A673 (cell line): ENCODE measurements around the gene NLRP5. TPM values are rescaled to one million over a fixed set of nuclear protein-coding genes. Genes with fewer than 3 reads are reported as not detected.
A peak's percentile ranks its signal among the peaks of the same experiment; 100 is the strongest.

Experiments used
- BruUV-seq: library from RNA; stranded (reverse); fragments of 400-500 nt; replicated peaks from 2 replicates; lab custom pipeline; 2021; lab: Mats Ljungman, UMichigan
- CTCF ChIA-PET: fragments of 300-600 bp; sonication (Branson Sonifier 250); formaldehyde crosslinking; loops from one replicate; lab custom pipeline; 2022; ENCODE audit warnings: antibody characterized with exemption; lab: Charles Lee
- POLR2A ChIA-PET: fragments of 300-600 bp; sonication (Branson Sonifier 250); formaldehyde crosslinking; loops from one replicate; lab custom pipeline; 2022; ENCODE audit warnings: antibody characterized with exemption; ENCODE audit not compliant: low non-redundant PET; lab: Charles Lee
- DNase-seq: peaks from one replicate; pipeline ENCODE4 v3.0.0-alpha.2; 2015; ENCODE audit warnings: low spot score
- H3K27ac ChIP-seq: fragments of 200-600 bp; sonication (generic); 2 replicates; pipeline ENCODE4 v1.5.1; 2016; ENCODE audit warnings: mixed run types, low read depth, mild to moderate bottlenecking, mixed read lengths, antibody characterized with exemption, low read length; ENCODE audit not compliant: poor library complexity, severe bottlenecking
- H3K27me3 ChIP-seq: fragments of 200-600 bp; sonication (generic); replicated peaks from 2 replicates; pipeline ENCODE4 v1.6.1; 2017; ENCODE audit warnings: mixed run types, low read depth, mild to moderate bottlenecking, mixed read lengths, antibody characterized with exemption, low read length; ENCODE audit not compliant: insufficient read depth, poor library complexity
- H3K36me3 ChIP-seq: fragments of 200-600 bp; sonication (generic); 2 replicates; pipeline ENCODE4 v1.6.1; 2016; ENCODE audit warnings: mixed run types, mild to moderate bottlenecking, mixed read lengths, antibody characterized with exemption, low read length; ENCODE audit not compliant: insufficient read depth, poor library complexity, severe bottlenecking
- H3K4me1 ChIP-seq: fragments of 200-600 bp; sonication (generic); 2 replicates; pipeline ENCODE4 v1.6.1; 2017; ENCODE audit warnings: mixed run types, mild to moderate bottlenecking, mixed read lengths, antibody characterized with exemption, low read length; ENCODE audit not compliant: insufficient read depth, poor library complexity, severe bottlenecking
- H3K4me3 ChIP-seq: fragments of 200-600 bp; sonication (generic); 2 replicates; pipeline ENCODE4 v1.5.1; 2016; ENCODE audit warnings: low read depth, mixed run types, mild to moderate bottlenecking, mixed read lengths, low read length; ENCODE audit not compliant: poor library complexity, severe bottlenecking
- H3K9me3 ChIP-seq: fragments of 200-600 bp; sonication (generic); 2 replicates; pipeline ENCODE4 v1.6.1; 2016; ENCODE audit warnings: mixed run types, low read depth, mild to moderate bottlenecking, mixed read lengths, antibody characterized with exemption, low read length; ENCODE audit not compliant: poor library complexity, severe bottlenecking
- EZH2 ChIP-seq: fragments of 200-600 bp; sonication (generic); IDR thresholded peaks from 2 replicates; pipeline ENCODE4 v1.6.1; 2017; ENCODE audit warnings: borderline replicate concordance, low read depth, mild to moderate bottlenecking, mixed read lengths, antibody characterized with exemption, low read length; ENCODE audit not compliant: poor library complexity, severe bottlenecking
- intact Hi-C: fragments of 100-400 bp; cut with micrococcal nuclease; formaldehyde crosslinking; loops from one replicate; pipeline ENCODE4 v1.10.0; 2022; ENCODE audit not compliant: unreplicated experiment
- total RNA-seq: library from RNA; stranded (reverse); gene quantifications from 2 replicates; pipeline ENCODE4 v1.2.3, GENCODE V29; 2021
- TF ChIP-seq, protein P1 (sequence below): fragments of 300-800, 200-600 bp; sonication (generic); conservative IDR thresholded peaks from 2 replicates; pipeline ENCODE4 v1.5.1; 2017; ENCODE audit warnings: low read depth, mild to moderate bottlenecking, antibody characterized with exemption, low read length, moderate library complexity, mixed read lengths

Gene NLRP5
- total RNA-seq, 1 experiment from 2014 or later, result not detected

GRCh38 chr19:56079609-56080008 lies 93.0 kb downstream of the NLRP5 start:
- ChIA-PET CTCF (interaction anchor here (0.6 to 3.3 kb wide), 6 partner anchors 13 to 389 kb away, joined by 3 to 29 read pairs (median 4); partner anchors contain the start of gene GALP), POLR2A (no interaction called here)
- no peaks in the 10 kb centered on the region for H3K27me3 ChIP-seq
- H3K36me3 ChIP-seq, result no peaks in the 10 kb centered on the region
- BruUV-seq, result no TSS peak
- no peak for DNase-seq
- no peak overlapping the region for H3K27ac ChIP-seq
- H3K4me1 ChIP-seq, result peaks cover 4% of the 10 kb centered on the region
- H3K9me3 ChIP-seq, result no peaks in the 10 kb centered on the region
- intact Hi-C loops, result no loop called here
- H3K4me3 ChIP-seq, result no peak overlapping the region
- no peak for TF ChIP-seq EZH2

GRCh38 chr19:56080669-56081401 lies 94.3 kb downstream of the NLRP5 start:
- CTCF ChIA-PET, result interaction anchor here (0.5 to 3.3 kb wide), 9 partner anchors 11 to 253 kb away, joined by 3 to 29 read pairs (median 5); partner anchors contain the start of genes GALP and ZNF444
- intact Hi-C loops, result no loop called here
- no peaks in the 10 kb centered on the region for H3K27me3 ChIP-seq
- H3K4me3 ChIP-seq, result peak overlapping the region; percentile 43
- BruUV-seq, result no TSS peak
- peaks cover 4% of the 10 kb centered on the region for H3K4me1 ChIP-seq
- DNase-seq, result peak; percentile 85
- H3K27ac ChIP-seq, result no peak overlapping the region
- POLR2A ChIA-PET, result no interaction called here
- no peaks in the 10 kb centered on the region for H3K36me3 ChIP-seq
- no peak for TF ChIP-seq EZH2
- TF ChIP-seq, protein P1, sequence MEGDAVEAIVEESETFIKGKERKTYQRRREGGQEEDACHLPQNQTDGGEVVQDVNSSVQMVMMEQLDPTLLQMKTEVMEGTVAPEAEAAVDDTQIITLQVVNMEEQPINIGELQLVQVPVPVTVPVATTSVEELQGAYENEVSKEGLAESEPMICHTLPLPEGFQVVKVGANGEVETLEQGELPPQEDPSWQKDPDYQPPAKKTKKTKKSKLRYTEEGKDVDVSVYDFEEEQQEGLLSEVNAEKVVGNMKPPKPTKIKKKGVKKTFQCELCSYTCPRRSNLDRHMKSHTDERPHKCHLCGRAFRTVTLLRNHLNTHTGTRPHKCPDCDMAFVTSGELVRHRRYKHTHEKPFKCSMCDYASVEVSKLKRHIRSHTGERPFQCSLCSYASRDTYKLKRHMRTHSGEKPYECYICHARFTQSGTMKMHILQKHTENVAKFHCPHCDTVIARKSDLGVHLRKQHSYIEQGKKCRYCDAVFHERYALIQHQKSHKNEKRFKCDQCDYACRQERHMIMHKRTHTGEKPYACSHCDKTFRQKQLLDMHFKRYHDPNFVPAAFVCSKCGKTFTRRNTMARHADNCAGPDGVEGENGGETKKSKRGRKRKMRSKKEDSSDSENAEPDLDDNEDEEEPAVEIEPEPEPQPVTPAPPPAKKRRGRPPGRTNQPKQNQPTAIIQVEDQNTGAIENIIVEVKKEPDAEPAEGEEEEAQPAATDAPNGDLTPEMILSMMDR, result peak; percentile 67
- H3K9me3 ChIP-seq, result no peaks in the 10 kb centered on the region

- no peaks in the 10 kb centered on the region for H3K27me3 ChIP-seq
- H3K4me1 ChIP-seq, result peaks cover 4% of the 10 kb centered on the region
- intact Hi-C loops, result no loop called here
- no TSS peak for BruUV-seq
- POLR2A ChIA-PET, result no interaction called here
- CTCF ChIA-PET, result no interaction called here
- H3K27ac ChIP-seq, result no peak overlapping the region
- DNase-seq, result no peak
- H3K4me3 ChIP-seq, result no peak overlapping the region
- no peaks in the 10 kb centered on the region for H3K9me3 ChIP-seq
- H3K36me3 ChIP-seq, result no peaks in the 10 kb centered on the region
- no peak for TF ChIP-seq EZH2
- TF ChIP-seq, protein P1, result no peak
These were observed 97.1 kb downstream of the NLRP5 start for GRCh38 chr19:56083668-56084067.
